HepG2 (cell line): ENCODE data around the gene ASL. TPM values are rescaled to one million over a fixed set of nuclear protein-coding genes. Genes with fewer than 3 reads are reported as not detected.

Source experiments
- ATRX ChIP-seq: sonication (generic); formaldehyde crosslinking; IDR thresholded peaks from 2 replicates; pipeline ENCODE4 v1.4.0; 2020; ENCODE audit warnings: missing genetic modification reagents, borderline replicate concordance
- MIXL1 ChIP-seq: IDR thresholded peaks from 2 replicates; pipeline ENCODE4 v1.6.1; 2016
- MTA1 ChIP-seq: sonication (generic); formaldehyde crosslinking; IDR thresholded peaks from 2 replicates; pipeline ENCODE4 v1.4.0; 2020; ENCODE audit warnings: missing genetic modification reagents, mild to moderate bottlenecking, borderline replicate concordance
- MXD4 ChIP-seq: IDR thresholded peaks from 2 replicates; pipeline ENCODE4 v1.6.1; 2016; ENCODE audit warnings: mild to moderate bottlenecking, missing biosample characterization, missing genetic modification reagents
- RELA ChIP-seq: sonication (generic); formaldehyde crosslinking; IDR thresholded peaks from 2 replicates; pipeline ENCODE4 v1.4.0; 2020; ENCODE audit warnings: missing genetic modification reagents
- SRSF1 ChIP-seq: fragments of 200-400 bp; formaldehyde crosslinking; optimal IDR thresholded peaks from 2 replicates; pipeline ENCODE3; 2017; ENCODE audit warnings: mild to moderate bottlenecking, low read depth, low read length, moderate library complexity
- UBTF ChIP-seq: sonication (generic); formaldehyde crosslinking; IDR thresholded peaks from 2 replicates; pipeline ENCODE4 v1.4.0; 2020; ENCODE audit warnings: mild to moderate bottlenecking, missing genetic modification reagents
- ZFP62 ChIP-seq: sonication (generic); formaldehyde crosslinking; IDR thresholded peaks from 2 replicates; pipeline ENCODE4 v1.4.0; 2020; ENCODE audit warnings: missing genetic modification reagents
- ZMYM3 ChIP-seq: sonication (generic); formaldehyde crosslinking; IDR thresholded peaks from 2 replicates; pipeline ENCODE4 v1.5.1; 2020; ENCODE audit warnings: mild to moderate bottlenecking, missing genetic modification reagents
- ZNF367 ChIP-seq: sonication (generic); formaldehyde crosslinking; IDR thresholded peaks from 2 replicates; pipeline ENCODE4 v1.4.0; 2020; ENCODE audit warnings: missing genetic modification reagents, borderline replicate concordance
- polyA plus RNA-seq, 8 experiments: library from polyadenylated mRNA; depleted of rRNA in 3 of 8; stranded (reverse) in 7 of 8; unstranded in 1 of 8; fragments of >200 nt; fragmentation: Illumina TruSeq in 4 of 8; extraction: Trizol in 4 of 8; gene quantifications; 2 replicates each; pipeline versions ENCODE4 v1.2.1 to v1.2.3, GENCODE V29; 2011 to 2016; ENCODE audit warnings: low read depth in 4 of 8, missing spikeins in 1 of 8, mixed read lengths in 1 of 8; ENCODE audit not compliant: insufficient read depth in 1 of 8
- total RNA-seq, 5 experiments: library from RNA; depleted of rRNA; stranded (reverse); fragments of >200 nt; fragmentation: Illumina TruSeq; extraction: Trizol; gene quantifications; 2 replicates each; pipeline ENCODE4 v1.2.3, GENCODE V29; 2016; ENCODE audit warnings: low read depth in 1 of 5
- TF ChIP-seq, protein P1 (sequence below): fragments of 450-650 bp; IDR thresholded peaks from 2 replicates; pipeline ENCODE4 v1.6.1; 2017
- TF ChIP-seq, protein P2 (sequence below): sonication (generic); formaldehyde crosslinking; IDR thresholded peaks from 2 replicates; pipeline ENCODE4 v1.8.1; 2022; ENCODE audit warnings: low read depth, mild to moderate bottlenecking, missing genetic modification reagents
- TF ChIP-seq, protein P3 (sequence below): sonication (generic); formaldehyde crosslinking; IDR thresholded peaks from 2 replicates; pipeline ENCODE4 v1.4.0; 2020; ENCODE audit warnings: missing genetic modification reagents, borderline replicate concordance
- TF ChIP-seq, protein P4 (sequence below): sonication (generic); formaldehyde crosslinking; IDR thresholded peaks from 2 replicates; pipeline ENCODE4 v1.5.1; 2020; ENCODE audit warnings: mild to moderate bottlenecking, missing genetic modification reagents, borderline replicate concordance
- TF ChIP-seq, protein P5 (sequence below): IDR thresholded peaks from 2 replicates; pipeline ENCODE4 v1.6.1; 2016; ENCODE audit warnings: missing compliant biosample characterization, missing genetic modification reagents, borderline replicate concordance

The ASL gene
- total and polyA plus RNA-seq, 2 of the 13 experiments (the other 11 are each of a cell fraction or from before 2014, with no cell fraction given) = 71.4 to 96.5 TPM

DNA sequence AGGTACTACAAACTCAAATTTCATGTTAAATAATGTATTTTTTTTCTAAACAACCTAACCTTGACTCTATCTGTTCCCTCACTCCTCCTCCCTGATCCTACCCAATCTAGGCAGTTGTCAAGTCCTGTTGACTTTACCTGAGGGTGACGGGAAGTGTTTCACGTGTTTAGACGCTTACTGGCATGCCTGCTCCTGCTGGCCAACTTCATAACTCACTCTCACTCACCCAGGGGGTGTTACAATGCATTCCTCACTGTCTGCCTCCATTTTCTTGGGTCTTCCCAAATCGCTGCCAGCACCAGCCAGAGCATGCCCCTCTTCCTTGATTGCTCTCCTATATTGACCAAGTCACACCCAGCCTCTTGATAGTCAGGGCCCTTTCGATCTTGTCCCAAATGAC lies 67.4 kb downstream of the ASL start (continued):
- TF ChIP-seq UBTF (CRISPR knock-in tag) (no peak), MIXL1 (CRISPR knock-in tag) (peak; percentile 67; the same call in 1 of the 2 replicates), ZFP62 (no peak), MTA1 (CRISPR knock-in tag) (no peak), SRSF1 (no peak), RELA (no peak), ATRX (CRISPR knock-in tag) (no peak), MXD4 (CRISPR knock-in tag) (peak; percentile 15; the same call in 1 of the 2 replicates), ZNF367 (CRISPR knock-in tag) (no peak), ZMYM3 (CRISPR knock-in tag) (no peak)
- TF ChIP-seq, protein P1, sequence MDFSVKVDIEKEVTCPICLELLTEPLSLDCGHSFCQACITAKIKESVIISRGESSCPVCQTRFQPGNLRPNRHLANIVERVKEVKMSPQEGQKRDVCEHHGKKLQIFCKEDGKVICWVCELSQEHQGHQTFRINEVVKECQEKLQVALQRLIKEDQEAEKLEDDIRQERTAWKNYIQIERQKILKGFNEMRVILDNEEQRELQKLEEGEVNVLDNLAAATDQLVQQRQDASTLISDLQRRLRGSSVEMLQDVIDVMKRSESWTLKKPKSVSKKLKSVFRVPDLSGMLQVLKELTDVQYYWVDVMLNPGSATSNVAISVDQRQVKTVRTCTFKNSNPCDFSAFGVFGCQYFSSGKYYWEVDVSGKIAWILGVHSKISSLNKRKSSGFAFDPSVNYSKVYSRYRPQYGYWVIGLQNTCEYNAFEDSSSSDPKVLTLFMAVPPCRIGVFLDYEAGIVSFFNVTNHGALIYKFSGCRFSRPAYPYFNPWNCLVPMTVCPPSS = no peak
- TF ChIP-seq, protein P2, sequence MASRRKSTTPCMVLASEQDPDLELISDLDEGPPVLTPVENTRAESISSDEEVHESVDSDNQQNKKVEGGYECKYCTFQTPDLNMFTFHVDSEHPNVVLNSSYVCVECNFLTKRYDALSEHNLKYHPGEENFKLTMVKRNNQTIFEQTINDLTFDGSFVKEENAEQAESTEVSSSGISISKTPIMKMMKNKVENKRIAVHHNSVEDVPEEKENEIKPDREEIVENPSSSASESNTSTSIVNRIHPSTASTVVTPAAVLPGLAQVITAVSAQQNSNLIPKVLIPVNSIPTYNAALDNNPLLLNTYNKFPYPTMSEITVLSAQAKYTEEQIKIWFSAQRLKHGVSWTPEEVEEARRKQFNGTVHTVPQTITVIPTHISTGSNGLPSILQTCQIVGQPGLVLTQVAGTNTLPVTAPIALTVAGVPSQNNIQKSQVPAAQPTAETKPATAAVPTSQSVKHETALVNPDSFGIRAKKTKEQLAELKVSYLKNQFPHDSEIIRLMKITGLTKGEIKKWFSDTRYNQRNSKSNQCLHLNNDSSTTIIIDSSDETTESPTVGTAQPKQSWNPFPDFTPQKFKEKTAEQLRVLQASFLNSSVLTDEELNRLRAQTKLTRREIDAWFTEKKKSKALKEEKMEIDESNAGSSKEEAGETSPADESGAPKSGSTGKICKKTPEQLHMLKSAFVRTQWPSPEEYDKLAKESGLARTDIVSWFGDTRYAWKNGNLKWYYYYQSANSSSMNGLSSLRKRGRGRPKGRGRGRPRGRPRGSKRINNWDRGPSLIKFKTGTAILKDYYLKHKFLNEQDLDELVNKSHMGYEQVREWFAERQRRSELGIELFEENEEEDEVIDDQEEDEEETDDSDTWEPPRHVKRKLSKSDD = no peak
- TF ChIP-seq, protein P3, sequence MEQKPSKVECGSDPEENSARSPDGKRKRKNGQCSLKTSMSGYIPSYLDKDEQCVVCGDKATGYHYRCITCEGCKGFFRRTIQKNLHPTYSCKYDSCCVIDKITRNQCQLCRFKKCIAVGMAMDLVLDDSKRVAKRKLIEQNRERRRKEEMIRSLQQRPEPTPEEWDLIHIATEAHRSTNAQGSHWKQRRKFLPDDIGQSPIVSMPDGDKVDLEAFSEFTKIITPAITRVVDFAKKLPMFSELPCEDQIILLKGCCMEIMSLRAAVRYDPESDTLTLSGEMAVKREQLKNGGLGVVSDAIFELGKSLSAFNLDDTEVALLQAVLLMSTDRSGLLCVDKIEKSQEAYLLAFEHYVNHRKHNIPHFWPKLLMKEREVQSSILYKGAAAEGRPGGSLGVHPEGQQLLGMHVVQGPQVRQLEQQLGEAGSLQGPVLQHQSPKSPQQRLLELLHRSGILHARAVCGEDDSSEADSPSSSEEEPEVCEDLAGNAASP (CRISPR knock-in tag) = peak; percentile 57; the same call in 1 of the 2 replicates
- TF ChIP-seq, protein P4, sequence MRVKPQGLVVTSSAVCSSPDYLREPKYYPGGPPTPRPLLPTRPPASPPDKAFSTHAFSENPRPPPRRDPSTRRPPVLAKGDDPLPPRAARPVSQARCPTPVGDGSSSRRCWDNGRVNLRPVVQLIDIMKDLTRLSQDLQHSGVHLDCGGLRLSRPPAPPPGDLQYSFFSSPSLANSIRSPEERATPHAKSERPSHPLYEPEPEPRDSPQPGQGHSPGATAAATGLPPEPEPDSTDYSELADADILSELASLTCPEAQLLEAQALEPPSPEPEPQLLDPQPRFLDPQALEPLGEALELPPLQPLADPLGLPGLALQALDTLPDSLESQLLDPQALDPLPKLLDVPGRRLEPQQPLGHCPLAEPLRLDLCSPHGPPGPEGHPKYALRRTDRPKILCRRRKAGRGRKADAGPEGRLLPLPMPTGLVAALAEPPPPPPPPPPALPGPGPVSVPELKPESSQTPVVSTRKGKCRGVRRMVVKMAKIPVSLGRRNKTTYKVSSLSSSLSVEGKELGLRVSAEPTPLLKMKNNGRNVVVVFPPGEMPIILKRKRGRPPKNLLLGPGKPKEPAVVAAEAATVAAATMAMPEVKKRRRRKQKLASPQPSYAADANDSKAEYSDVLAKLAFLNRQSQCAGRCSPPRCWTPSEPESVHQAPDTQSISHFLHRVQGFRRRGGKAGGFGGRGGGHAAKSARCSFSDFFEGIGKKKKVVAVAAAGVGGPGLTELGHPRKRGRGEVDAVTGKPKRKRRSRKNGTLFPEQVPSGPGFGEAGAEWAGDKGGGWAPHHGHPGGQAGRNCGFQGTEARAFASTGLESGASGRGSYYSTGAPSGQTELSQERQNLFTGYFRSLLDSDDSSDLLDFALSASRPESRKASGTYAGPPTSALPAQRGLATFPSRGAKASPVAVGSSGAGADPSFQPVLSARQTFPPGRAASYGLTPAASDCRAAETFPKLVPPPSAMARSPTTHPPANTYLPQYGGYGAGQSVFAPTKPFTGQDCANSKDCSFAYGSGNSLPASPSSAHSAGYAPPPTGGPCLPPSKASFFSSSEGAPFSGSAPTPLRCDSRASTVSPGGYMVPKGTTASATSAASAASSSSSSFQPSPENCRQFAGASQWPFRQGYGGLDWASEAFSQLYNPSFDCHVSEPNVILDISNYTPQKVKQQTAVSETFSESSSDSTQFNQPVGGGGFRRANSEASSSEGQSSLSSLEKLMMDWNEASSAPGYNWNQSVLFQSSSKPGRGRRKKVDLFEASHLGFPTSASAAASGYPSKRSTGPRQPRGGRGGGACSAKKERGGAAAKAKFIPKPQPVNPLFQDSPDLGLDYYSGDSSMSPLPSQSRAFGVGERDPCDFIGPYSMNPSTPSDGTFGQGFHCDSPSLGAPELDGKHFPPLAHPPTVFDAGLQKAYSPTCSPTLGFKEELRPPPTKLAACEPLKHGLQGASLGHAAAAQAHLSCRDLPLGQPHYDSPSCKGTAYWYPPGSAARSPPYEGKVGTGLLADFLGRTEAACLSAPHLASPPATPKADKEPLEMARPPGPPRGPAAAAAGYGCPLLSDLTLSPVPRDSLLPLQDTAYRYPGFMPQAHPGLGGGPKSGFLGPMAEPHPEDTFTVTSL (CRISPR knock-in tag) = no peak
- TF ChIP-seq, protein P5, sequence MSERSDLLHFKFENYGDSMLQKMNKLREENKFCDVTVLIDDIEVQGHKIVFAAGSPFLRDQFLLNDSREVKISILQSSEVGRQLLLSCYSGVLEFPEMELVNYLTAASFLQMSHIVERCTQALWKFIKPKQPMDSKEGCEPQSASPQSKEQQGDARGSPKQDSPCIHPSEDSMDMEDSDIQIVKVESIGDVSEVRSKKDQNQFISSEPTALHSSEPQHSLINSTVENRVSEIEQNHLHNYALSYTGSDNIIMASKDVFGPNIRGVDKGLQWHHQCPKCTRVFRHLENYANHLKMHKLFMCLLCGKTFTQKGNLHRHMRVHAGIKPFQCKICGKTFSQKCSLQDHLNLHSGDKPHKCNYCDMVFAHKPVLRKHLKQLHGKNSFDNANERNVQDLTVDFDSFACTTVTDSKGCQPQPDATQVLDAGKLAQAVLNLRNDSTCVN = no peak; the same call in 1 of the 2 replicates
